LoVo (cell line): ENCODE results near the gene C18orf32.
A peak's percentile ranks its signal among the peaks of the same experiment; 100 is the strongest.
"Not testable (repeated sequence)": the region's sequence is repeated elsewhere in the genome, so short reads cannot be mapped to it uniquely, and the experiment has no call there.

Experiments
- DNase-seq: peaks from one replicate; pipeline ENCODE4 v3.0.0-alpha.2; 2016; ENCODE audit warnings: low spot score

Gene C18orf32

DNA sequence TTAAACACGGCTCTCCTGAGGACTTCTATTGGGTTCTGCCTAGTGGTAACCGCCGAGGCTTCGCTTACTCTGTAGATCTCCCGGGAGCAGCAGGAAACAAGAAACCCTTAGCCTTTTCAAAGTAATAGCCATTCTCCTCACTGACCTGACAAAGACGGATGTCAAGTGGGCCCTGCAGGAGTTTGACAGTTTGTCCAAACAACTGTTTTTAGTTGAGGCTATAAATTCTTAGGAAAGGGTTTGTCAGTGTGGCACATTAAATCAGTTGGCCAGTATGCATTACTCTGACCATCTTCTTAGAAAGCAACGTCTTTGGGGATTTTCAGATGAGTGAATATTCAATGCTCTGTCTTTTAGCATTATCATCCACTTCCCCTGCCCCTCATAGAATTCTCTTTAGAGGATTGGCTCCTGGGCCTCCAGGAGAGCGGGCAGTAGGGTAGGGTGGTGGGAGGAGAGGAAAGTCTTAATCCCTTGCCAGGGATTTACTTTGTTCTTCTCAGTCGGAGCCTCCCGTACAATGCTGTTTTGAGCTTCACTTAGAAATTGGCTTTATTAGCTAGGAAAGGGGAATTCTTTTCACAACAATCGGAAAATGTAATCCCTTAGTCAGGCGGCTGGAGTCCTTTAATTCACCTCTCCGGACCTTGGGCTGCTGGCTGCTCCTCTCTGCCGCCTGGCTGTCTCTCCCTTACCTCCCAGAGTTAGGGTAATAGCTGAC is 13.3 kb upstream of the C18orf32 start:
- DNase-seq = no peak

DNA sequence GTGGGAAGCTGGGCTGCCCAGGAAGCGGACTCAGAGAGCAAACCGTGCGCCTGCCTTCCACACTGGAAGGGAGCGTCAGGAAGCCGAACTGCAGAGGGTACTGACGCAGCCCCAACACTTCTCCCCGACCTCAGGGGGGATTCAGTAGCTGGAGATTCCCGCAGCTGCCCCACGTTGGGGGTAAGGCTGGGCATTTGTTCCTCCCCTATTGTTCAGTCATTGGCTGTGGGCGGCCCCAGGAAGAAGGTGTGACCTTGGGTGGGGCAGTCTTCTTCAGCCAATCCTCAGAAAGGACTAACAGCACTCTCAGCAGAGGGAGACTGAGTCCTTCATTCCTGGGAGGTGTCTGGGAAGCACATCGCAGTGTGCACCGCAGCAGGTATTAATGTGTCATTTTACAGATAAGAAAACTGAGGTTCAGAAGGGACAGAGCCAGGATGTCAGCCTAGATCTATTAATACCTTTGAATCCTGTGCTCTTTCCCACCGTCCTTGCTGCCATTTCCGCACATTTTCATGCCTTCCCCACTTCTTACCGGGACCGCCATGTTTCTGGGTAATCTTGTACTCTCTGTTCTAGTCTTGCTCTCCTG is 12.1 kb upstream of the C18orf32 start:
- DNase-seq = no peak

DNA sequence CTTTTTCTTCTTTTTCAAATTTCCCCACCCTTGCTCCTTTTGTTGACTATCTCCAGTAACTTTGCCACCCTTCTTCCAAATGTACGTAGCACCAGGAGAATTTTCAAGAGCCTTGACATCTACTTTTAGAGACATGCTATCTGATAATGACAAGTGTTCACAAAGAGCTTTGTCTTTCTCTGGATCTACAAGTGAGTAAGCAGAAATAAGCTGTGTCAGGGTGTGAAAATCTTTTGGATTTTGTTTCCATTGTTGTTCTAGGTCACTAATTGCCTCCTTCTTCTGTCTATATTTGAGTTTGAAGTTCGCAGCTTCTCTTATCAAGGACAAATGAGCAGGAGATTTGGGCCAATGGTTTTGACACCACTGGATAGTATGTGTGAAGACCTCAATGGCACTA is 8.4 kb upstream of the C18orf32 start:
- no peak for DNase-seq

DNA sequence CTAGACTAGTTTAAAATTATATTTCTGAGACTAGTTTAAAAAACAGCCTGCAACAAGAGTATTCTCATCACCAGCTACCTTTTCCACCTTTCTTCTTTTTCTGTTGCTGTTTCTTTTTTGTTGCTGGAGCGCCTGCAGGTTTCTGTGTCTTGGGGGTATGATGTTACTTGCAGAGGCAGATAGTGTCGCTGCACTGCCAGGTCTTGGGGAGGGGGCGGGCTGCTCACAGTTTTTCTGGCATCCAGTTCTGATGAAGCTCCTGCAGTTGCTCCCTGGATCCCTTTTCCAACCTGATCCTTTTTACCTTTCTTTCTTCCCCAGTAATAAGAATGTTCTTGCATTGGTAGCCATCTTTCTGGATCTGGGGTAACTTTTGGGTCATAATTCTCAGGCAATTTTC is 8.0 kb upstream of the C18orf32 start:
- DNase-seq = no peak

DNA sequence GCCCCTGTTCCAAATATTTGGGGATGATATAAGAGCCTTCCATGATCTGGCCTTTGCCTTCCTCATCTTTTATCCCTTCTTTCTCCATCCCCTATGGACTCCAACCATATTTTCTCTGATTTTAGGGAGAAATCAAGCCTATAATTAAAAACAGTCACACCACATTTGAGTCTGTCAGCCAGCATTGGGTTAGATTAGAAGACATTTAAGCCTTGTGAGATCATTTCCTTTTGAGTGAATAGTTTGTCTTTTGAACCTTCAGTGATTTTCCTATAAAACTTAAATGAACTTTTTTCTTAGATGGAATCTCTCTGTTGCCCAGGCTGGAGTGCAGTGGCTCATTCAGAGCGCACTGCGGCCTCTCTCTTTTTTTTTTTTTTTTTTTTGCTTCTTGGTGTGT is 7.6 kb upstream of the C18orf32 start:
- DNase-seq = no peak

DNA sequence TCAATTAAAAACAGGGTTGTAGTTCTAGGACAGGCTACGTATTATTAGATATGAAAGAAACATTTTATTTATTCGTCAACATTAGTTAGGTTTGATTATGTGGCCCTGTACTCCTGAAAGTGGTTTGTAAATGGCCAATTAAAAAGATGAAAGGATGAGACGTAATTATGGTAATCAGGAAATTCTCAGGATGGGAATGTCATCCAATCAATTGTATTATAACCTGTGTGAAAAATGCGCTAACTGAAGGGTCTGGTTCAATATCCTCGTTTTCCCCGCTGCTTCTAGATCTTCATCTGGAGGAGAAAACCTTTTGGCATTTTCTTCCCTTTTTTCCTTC is 5.6 kb upstream of the C18orf32 start:
- DNase-seq = no peak

DNA sequence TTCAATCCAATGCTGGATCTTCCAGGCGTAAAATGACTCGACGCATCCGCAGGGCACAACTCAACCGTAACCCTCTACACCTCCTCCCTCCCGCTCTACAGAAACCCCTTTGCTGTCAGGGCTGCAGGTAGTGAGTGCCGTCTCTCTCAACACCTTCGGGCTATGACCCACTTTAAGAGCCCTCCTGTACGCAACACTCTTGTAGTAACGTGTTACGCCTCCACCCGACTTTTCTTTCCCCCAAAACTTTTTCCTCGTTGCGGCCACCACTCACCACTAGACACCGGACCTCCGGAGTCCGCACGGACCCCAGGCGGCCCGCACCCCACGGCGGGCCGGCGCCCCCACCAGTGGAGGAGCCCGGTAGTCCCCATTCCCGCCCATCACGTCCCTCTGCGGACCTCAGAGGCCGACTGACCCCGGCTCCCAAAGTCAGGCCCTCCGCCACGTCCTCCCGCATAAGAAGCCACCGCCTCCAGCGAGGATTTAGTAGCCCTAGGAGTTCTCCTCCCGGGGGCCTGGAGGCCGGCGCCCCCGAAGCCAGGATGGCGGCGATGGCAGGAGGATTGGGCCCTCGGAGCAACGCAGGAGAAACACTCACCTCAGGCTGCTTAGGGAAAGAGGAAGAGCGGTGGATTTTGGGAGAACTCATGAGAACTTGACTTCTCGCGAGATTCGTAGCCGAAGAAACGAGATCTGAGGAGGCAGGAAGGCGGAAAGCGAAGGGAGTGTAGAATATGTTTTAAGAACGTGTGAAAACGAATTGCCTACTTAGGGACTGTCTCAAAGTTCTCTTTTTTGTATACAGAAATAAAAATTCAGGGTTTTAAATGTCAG is 5.0 kb upstream of the C18orf32 start, which contains the start of gene RPL17:
Gene RPL17 (minus strand): TSS at position 609 of the 837 bp plus-strand sequence.
- DNase-seq = peak; percentile 98

DNA sequence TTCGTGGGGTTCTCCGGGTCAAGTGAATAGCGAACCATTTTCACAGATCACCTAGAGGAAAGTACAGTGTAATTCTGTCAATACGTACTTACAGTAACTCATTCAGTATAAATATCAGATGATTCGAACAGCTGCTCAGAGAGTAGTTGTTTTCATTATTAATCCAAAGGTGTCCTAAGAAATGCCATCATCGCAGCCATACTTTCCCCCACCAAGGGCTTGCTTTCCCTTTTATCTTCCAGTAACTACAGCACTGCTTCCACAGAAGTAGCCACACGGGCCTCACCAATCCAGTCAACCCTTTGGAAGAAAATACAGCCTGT is 4.5 kb upstream of the C18orf32 start:
- no peak for DNase-seq

DNA sequence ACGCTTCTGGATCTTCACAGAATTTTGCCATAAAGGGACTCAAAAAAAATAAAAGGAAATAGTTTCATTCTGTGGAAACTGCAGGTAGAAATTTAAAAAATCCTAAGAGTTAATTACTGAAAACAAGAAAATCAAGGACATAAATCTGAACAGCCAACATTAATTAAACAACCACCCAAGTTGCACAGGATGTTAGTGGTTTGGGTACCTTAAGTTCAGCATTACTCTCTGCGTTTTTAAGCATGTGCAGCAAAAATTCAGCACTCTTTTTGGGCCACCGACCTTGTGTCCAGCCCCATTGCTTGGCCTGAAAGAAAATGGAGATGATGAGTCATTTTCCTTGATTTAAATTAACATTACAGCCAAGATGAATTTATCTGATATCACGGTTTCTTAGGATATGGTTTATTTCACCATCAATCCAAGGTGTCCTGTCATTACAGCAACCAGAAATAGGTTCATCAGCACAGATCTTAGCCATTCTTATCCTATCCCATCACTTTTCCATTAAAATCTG is 3.3 kb upstream of the C18orf32 start:
- DNase-seq = no peak

DNA sequence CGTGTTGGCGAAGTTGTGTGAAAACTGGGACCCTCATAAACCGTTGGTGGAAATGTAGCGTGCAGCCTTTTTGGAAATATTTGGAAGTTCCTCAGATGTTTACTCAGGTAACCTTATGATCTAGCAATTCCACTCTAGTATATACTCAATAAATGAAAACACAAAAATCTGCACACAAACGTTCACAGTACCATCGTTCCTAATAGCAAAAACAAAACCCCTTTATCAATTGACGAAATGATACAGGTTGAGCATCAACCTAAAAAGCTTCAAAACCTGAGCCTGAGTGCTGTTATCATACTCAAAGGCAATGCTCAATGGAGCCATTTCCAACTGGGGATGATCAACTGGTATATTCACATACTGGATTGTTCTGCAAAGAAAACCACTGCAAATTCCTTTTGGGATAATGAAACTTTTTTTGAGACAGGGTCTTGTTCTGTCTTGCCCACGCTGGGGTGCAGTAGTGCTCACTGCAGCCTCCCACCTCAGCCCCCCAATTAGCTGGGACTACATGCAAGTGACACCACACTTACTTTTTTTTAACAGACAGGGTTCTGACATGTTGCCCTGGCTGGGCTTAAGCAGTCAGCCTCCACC is 777 bp upstream of the C18orf32 start:
- peak; percentile 13 for DNase-seq

DNA sequence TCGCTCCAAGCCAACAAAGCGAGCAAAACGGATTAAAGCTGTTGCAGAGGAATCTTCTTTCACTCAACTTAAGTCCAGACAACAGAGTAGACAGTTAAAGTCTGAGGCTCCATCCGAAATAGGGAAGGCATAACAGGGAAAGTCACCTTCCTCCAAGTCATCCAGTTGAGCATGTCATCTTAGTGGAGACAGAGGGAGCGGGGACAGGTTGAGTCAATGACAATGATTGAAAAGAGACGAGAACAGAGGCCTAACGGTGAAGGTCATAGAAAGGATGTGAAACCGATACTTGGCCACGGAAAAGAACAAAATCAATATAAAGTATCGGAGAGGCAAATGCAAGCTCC is 455 bp downstream of the C18orf32 start:
- peak; percentile 16 for DNase-seq

DNA sequence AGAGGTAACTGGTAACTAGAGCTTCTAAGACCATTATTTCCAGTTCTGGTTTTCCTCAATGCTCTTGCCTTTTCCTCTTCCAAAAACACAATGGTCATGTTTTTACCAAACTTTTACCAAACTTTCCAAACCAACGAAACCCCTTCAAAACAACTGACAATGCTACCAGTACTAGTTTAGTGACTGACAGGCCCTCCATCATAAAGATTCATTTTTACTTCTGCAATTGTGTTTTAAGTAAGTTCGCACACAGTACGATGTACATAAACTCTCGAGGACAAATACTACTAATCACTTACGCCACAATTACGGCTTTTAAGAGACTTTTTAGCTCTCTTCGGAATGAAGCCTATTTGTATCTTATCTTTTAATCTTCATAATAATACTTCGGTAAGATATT is 900 bp downstream of the C18orf32 start:
- no peak for DNase-seq

DNA sequence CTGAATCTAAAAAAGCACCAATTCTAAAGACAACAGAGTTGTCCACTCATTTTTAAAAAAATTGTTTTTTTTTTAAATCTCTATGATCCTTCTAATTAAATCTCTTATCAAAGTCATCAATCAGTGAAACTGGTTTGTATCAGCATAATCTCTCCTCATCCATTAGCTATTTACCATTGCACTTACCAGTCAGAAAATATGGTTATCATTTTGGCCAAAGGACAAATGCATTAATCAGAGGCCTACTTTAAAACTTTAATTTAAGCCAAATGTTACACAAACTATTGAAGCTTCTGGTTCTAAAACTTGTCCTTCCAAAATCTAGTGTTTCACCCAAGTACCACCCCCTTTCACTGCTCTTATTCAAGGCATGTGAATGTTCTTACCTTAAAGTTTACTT is 3.8 kb downstream of the C18orf32 start:
- no peak for DNase-seq

DNA sequence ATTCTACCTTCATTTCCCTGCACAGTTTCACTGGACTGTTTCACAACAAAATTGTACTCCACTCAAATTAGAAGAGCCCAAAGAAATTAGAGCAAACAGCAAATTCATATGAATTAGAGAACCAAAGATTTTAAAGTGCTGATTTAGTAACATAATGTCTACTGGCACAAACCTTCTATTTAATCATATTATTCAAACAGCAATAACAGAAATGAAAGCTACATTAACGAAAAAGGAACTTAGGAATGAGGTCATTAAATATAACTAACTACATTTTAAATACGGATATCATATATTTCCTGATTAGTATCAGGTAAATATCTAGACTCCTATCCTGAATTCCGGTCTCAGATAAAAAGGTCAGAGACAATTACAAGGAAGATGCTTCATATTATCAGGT is 5.1 kb downstream of the C18orf32 start:
- no peak for DNase-seq

DNA sequence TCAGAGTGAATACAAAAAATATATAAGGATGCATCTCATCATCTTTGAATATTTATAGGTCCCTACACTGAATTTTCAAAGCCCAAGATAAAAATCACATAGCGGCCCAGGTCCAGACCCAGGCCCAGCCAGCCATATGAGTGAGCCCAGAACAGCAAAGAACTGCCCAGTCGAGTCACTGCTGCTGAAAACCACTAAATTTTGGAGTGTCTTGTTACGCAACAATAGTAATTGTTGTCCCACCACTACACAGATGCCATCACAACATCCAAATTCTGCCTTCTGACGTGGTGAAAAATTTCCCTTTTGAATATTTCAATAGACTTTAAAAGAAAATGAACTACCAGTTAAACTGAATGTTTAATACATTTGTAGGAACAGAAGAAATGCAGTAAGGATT is 5.7 kb downstream of the C18orf32 start:
- DNase-seq = no peak

DNA sequence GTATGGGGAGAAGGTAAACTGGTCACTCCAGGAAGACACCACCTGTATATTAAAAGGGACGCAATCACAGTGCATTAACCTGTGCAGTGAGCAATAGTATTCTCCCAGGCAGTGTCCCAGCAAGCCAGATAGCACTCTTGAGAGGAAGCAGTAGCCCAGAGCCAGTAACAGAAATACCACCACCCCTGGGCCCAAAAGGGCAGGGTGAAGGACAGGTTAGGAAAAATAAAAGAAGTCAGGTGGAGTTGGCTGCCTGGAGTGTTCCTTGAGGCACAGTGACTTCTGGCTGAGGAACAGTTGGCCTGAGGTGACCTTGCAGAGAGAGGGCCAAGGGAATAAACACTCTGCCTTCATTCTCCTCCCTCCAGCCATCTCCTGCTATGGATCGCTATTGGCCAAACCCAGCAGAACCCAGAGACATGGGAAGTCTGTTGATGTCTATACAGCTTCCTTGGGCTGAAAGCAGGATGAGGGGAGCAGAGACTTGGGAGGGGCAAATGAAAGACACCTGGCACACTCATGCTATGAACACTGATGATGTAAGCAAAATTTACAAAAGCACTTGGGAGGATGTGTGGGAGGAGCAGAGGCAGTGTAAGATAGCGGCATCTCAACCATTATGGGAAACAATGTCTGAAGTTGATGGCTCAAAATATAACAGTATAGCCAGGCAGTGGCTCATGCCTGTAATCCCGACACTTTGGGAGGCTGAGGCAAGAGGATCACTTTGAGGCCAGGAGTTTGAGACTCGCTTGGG is 7.5 kb downstream of the C18orf32 start:
- DNase-seq = no peak

DNA sequence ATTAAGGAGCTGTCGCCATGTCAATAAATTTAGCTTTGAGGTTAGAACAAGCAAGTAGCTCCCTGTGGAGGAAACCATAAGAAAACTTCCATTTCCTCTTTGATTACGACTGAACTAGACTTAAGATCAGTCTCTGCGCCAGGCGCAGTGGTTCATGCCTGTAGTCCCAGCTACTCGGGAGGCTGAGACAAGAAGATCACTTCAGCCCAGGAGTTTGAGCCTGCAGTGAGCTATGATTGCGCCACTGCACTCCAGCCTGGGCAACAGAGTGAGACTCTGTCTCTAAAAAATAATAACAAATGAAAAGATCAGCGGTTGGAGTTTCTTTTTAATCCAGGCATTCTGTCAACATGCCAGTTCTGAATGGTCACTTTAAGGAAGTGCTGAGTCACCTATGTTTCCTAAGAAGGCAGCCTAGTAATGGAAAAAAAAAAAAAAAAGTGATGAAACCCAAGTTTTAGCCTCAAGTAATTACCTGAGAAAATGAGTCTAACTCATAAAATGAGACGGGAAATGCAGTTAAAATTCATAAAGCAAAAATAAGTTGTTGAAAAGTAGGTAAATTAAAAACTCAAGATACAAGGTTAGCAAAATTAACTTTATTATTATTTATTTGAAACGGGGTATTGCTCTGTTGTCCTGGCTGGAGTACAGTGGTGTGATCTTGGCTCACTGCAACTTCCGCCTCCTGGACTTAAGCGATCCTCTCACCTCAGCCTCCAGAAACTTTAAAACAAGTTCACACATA is 10.2 kb downstream of the C18orf32 start:
- no peak for DNase-seq

DNA sequence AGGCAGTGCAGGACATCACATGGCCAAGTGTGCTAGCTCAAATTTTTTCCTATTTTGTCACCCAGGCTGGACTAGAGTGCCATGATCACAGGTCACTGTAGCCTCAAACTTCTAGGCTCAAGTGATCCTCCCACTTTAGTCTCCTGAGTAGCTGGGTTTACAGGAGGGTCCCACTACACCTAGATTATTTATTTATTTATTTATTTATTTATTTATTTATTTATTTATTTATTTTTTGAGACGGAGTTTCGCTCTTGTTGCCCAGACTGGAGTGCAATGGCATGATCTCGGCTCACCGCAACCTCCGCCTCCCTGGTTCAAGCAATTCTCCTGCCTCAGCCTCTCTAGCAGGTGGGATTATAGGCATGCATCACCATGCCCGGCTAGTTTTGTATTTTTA is 12.1 kb downstream of the C18orf32 start:
- DNase-seq = not testable (repeated sequence)

DNA sequence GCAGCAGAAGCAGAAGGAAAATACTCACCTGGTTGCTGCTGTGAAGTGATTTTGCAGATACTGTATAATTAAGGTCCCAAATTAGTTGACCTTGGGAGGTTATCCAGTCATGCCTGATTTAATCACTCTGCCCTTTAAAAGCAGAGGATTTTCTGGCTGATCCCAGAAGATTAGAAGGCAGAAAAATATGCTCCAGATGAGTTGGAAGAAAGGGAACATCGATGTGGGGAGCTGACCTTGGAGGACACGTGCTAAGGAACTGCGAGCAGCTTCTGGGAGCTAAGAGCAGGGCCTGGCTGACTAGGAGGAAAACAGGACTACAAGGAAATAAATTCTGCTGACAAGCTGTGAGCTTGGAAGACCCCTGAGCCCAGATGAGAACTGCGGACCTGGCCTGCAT is 13.3 kb downstream of the C18orf32 start:
- DNase-seq = no peak

DNA sequence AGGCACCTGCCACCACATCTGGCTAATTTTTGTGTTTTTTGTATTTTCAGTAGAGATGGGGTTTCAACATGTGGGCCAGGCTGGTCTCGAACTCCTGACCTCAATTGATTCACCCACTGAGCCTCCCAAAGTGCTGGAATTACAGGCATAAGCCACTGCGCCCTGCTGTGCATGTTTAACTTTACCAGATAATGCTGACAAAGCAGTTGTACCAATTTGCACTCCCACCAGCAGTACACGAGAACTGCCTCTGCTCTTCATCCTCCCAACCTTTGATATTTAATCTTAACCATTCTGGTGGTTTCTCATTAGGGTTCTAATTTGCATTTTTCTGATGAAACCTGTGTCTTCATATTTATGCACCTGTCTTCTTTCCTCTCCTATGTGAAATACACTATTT is 14.6 kb downstream of the C18orf32 start:
- DNase-seq = no peak

DNA sequence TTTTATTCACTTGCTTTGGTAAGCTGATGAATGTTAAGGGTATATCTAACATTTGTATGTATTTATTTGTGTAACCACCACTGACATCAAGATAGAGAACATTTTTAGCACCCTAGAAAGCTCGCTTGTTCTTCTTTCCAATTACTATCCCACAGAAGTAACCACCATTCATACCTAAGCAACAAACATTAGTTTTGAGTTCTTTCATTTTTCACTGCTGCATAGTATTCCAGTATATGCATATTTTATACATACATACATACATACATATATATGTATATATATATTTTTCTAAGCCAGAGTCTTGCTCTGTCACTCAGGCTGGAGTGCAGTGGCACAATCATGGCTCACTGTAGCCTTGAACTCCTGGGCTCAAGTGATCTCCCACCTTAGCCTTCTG is 15.5 kb downstream of the C18orf32 start:
- DNase-seq = no peak
